Thyroid gland (tissue), 4 donors: ENCODE measurements around the gene THBS4.

Source experiments
- POLR2A ChIP-seq, 2 donors: fragments of 450-650 bp; IDR thresholded peaks; one replicate each; pipeline ENCODE4 v1.6.1; 2017; ENCODE audit warnings: antibody characterized with exemption in 2 of 2, mild to moderate bottlenecking in 2 of 2, moderate library complexity in 1 of 2
- TF ChIP-seq, protein P1 (sequence below), 6 experiments: fragments of 200-600 bp in 3 of 6; fragments of 450-650 bp in 3 of 6; sonication (generic) in 3 of 6; IDR thresholded peaks; one replicate each; pipeline ENCODE4 v1.5.1; 2016 to 2019; ENCODE audit warnings: antibody characterized with exemption in 6 of 6, mild to moderate bottlenecking in 2 of 6, inconsistent platforms in 1 of 6, moderate library complexity in 1 of 6

DNA sequence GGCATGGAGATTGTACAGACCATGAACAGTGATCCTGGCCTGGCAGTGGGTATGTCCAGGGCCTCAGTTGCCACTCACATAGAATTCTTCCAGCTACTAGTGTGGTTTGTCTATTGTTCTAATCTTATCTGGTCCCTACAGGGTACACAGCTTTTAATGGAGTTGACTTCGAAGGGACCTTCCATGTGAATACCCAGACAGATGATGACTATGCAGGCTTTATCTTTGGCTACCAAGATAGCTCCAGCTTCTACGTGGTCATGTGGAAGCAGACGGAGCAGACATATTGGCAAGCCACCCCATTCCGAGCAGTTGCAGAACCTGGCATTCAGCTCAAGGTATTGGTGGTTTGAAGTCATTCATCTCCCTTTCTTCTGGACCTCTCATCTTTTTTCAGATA, 43.8 kb downstream of the THBS4 start:
- TF ChIP-seq, protein P1, sequence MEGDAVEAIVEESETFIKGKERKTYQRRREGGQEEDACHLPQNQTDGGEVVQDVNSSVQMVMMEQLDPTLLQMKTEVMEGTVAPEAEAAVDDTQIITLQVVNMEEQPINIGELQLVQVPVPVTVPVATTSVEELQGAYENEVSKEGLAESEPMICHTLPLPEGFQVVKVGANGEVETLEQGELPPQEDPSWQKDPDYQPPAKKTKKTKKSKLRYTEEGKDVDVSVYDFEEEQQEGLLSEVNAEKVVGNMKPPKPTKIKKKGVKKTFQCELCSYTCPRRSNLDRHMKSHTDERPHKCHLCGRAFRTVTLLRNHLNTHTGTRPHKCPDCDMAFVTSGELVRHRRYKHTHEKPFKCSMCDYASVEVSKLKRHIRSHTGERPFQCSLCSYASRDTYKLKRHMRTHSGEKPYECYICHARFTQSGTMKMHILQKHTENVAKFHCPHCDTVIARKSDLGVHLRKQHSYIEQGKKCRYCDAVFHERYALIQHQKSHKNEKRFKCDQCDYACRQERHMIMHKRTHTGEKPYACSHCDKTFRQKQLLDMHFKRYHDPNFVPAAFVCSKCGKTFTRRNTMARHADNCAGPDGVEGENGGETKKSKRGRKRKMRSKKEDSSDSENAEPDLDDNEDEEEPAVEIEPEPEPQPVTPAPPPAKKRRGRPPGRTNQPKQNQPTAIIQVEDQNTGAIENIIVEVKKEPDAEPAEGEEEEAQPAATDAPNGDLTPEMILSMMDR (IDR thresholded peaks at IDR 0.05): no peak
- no peak for TF ChIP-seq POLR2A (IDR thresholded peaks at IDR 0.05)
